HepG2 (cell line): Measurements from ENCODE around the gene CCL19. TPM values are rescaled to one million over a fixed set of nuclear protein-coding genes. Genes with fewer than 3 reads are reported as not detected.
A peak's percentile ranks its signal among the peaks of the same experiment; 100 is the strongest.

Experiments used
- ARNT2 ChIP-seq: sonication (generic); formaldehyde crosslinking; IDR thresholded peaks from 2 replicates; pipeline ENCODE4 v1.8.0; 2022; ENCODE audit warnings: mild to moderate bottlenecking, low read depth, missing genetic modification reagents, moderate library complexity
- ASH2L ChIP-seq: fragments of 300-600, 200-600 bp; sonication (generic); IDR thresholded peaks from 2 replicates; pipeline ENCODE4 v1.7.0; 2017; ENCODE audit warnings: low read depth, mild to moderate bottlenecking, moderate library complexity, mixed read lengths, low read length; ENCODE audit not compliant: insufficient read length
- DBP ChIP-seq: sonication (generic); formaldehyde crosslinking; IDR thresholded peaks from 2 replicates; pipeline ENCODE4 v1.4.0; 2020; ENCODE audit warnings: missing genetic modification reagents; ENCODE audit errors: not compliant biosample characterization
- ELF1 ChIP-seq: sonication (generic); formaldehyde crosslinking; IDR thresholded peaks from 2 replicates; pipeline ENCODE4 v1.4.0; 2020; ENCODE audit warnings: missing genetic modification reagents
- FOSL1 ChIP-seq: sonication (generic); formaldehyde crosslinking; IDR thresholded peaks from 2 replicates; pipeline ENCODE4 v1.9.0; 2021; ENCODE audit warnings: missing genetic modification reagents, borderline replicate concordance
- FOXO1 ChIP-seq: sonication (generic); formaldehyde crosslinking; IDR thresholded peaks from 2 replicates; pipeline ENCODE4 v1.4.0; 2020; ENCODE audit warnings: missing genetic modification reagents
- GATA4 ChIP-seq: sonication (generic); IDR thresholded peaks from 2 replicates; pipeline ENCODE4 v1.6.1; 2016; ENCODE audit warnings: antibody characterized with exemption, low read depth, borderline replicate concordance
- GLI4 ChIP-seq: sonication (generic); formaldehyde crosslinking; IDR thresholded peaks from 2 replicates; pipeline ENCODE4 v1.5.1; 2020; ENCODE audit warnings: missing genetic modification reagents, mild to moderate bottlenecking, moderate library complexity, borderline replicate concordance
- HNRNPUL1 ChIP-seq: fragments of 200-400 bp; formaldehyde crosslinking; IDR thresholded peaks from 2 replicates; pipeline ENCODE4 v1.6.1; 2017; ENCODE audit warnings: low read depth, mild to moderate bottlenecking, low read length, moderate library complexity
- MYPOP ChIP-seq: sonication (generic); formaldehyde crosslinking; IDR thresholded peaks from 2 replicates; pipeline ENCODE4 v1.8.1; 2023; ENCODE audit warnings: mild to moderate bottlenecking, moderate library complexity, missing genetic modification reagents
- PAWR ChIP-seq: sonication (generic); formaldehyde crosslinking; IDR thresholded peaks from 2 replicates; pipeline ENCODE4 v1.4.0; 2020; ENCODE audit warnings: missing genetic modification reagents, mild to moderate bottlenecking, borderline replicate concordance
- POLR2A ChIP-seq, 2 experiments: IDR thresholded peaks; 2 replicates each; pipeline ENCODE4 v1.6.1; 2011; ENCODE audit warnings: low read depth in 2 of 2, low read length in 2 of 2, mild to moderate bottlenecking in 1 of 2, moderate library complexity in 1 of 2; ENCODE audit not compliant: insufficient read depth in 1 of 2
- RFX1 ChIP-seq: fragments of 450-650 bp; IDR thresholded peaks from 2 replicates; pipeline ENCODE4 v1.6.1; 2017
- ZNF160 ChIP-seq: sonication (generic); formaldehyde crosslinking; IDR thresholded peaks from 2 replicates; pipeline ENCODE4 v1.8.0; 2022; ENCODE audit warnings: mild to moderate bottlenecking, inconsistent platforms, missing genetic modification reagents
- ZNF224 ChIP-seq: sonication (generic); formaldehyde crosslinking; IDR thresholded peaks from 2 replicates; pipeline ENCODE4 v1.5.0; 2020; ENCODE audit warnings: mild to moderate bottlenecking, missing genetic modification reagents
- ZNF407 ChIP-seq: sonication (generic); formaldehyde crosslinking; IDR thresholded peaks from one replicate; pipeline ENCODE4 v1.5.1; 2020; ENCODE audit warnings: mild to moderate bottlenecking, missing genetic modification reagents; ENCODE audit errors: not compliant biosample characterization
- ZNF441 ChIP-seq: sonication (generic); formaldehyde crosslinking; IDR thresholded peaks from 2 replicates; pipeline ENCODE4 v1.7.0; 2021; ENCODE audit warnings: missing genetic modification reagents, borderline replicate concordance
- ZNF580 ChIP-seq: IDR thresholded peaks from 2 replicates; pipeline ENCODE4 v1.6.1; 2016; ENCODE audit warnings: low read depth, borderline replicate concordance
- ZNF879 ChIP-seq: sonication (generic); formaldehyde crosslinking; IDR thresholded peaks from 2 replicates; pipeline ENCODE4 v1.8.1; 2023; ENCODE audit warnings: missing genetic modification reagents
- polyA plus RNA-seq, 8 experiments: library from polyadenylated mRNA; depleted of rRNA in 3 of 8; stranded (reverse) in 7 of 8; unstranded in 1 of 8; fragments of >200 nt; fragmentation: Illumina TruSeq in 4 of 8; extraction: Trizol in 4 of 8; gene quantifications; 2 replicates each; pipeline versions ENCODE4 v1.2.1 to v1.2.3, GENCODE V29; 2011 to 2016; ENCODE audit warnings: low read depth in 4 of 8, missing spikeins in 1 of 8, mixed read lengths in 1 of 8; ENCODE audit not compliant: insufficient read depth in 1 of 8
- total RNA-seq, 5 experiments: library from RNA; depleted of rRNA; stranded (reverse); fragments of >200 nt; fragmentation: Illumina TruSeq; extraction: Trizol; gene quantifications; 2 replicates each; pipeline ENCODE4 v1.2.3, GENCODE V29; 2016; ENCODE audit warnings: low read depth in 1 of 5

Gene CCL19
- total and polyA plus RNA-seq, 2 of the 13 experiments (the other 11 are each of a cell fraction or from before 2014, with no cell fraction given) = not detected

- TF ChIP-seq DBP (CRISPR knock-in tag) (no peak), GLI4 (no peak), ZNF580 (CRISPR knock-in tag) (peak; percentile 48; the same call in 1 of the 2 replicates), POLR2A (IDR thresholded peaks at IDR 0.05; ENCODE audit: insufficient read depth in 1 of 2, low read depth in 2 of 2, low read length in 2 of 2) (peak in 1 of 2 experiments; percentile 25; a peak in 1 of 4 replicates), ELF1 (peak; percentile 76), PAWR (CRISPR knock-in tag) (no peak), FOXO1 (CRISPR knock-in tag) (no peak), ZNF224 (CRISPR knock-in tag) (no peak), RFX1 (no peak), ASH2L (peak; percentile 56), ZNF879 (no peak), ARNT2 (CRISPR knock-in tag) (peak; percentile 65; the same call in 1 of the 2 replicates), ZNF441 (CRISPR knock-in tag) (no peak; the same call in 1 of the 2 replicates), ZNF407 (no peak), ZNF160 (CRISPR knock-in tag) (no peak), MYPOP (peak; percentile 69; the same call in 1 of the 2 replicates), GATA4 (peak; percentile 59; the same call in 1 of the 2 replicates), HNRNPUL1 (no peak), FOSL1 (CRISPR knock-in tag) (no peak)
Observed at GRCh38 chr9:34651876-34652601, 39.0 kb downstream of the CCL19 start, which contains the start of gene IL11RA (continued).
